Inferior parietal cortex (tissue), 1 donor: ENCODE results near the gene PPARGC1A.

Source experiments
- DNase-seq: peaks from one replicate; pipeline ENCODE4 v3.0.0-alpha.2; 2016; ENCODE audit errors: extremely low spot score

PPARGC1A gene

GRCh38 chr4:23838131-23838530 is 51.7 kb downstream of the PPARGC1A start:
- no peak for DNase-seq

DNA sequence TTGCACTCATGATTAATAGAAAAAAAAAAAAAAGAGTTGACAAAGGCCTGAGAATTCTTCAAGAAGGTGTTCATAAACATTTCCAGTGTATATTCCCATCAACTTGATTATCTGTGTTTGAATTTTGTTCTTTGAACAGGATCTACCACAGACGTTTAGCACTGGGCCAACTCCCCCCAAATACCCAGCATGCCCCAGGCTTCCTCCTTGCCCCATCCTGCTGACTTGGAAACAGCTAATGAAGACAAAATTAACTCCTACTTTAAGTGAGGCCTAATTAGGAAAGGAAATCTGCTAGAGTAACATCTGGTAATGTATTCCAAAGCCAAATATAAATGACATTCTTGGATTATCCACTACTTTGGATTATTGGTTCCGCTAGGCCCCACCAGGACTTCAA is 52.5 kb downstream of the PPARGC1A start:
- DNase-seq = no peak

GRCh38 chr4:23835774-23836478 is 53.9 kb downstream of the PPARGC1A start:
- DNase-seq = no peak

GRCh38 chr4:23828779-23829178 is 61.1 kb downstream of the PPARGC1A start:
- DNase-seq = no peak

- DNase-seq = no peak
These were observed 61.7 kb downstream of the PPARGC1A start for GRCh38 chr4:23828020-23828715.

- DNase-seq = no peak
These were observed 67.7 kb downstream of the PPARGC1A start for GRCh38 chr4:23822181-23822580.

- DNase-seq = no peak
These were observed 70.8 kb downstream of the PPARGC1A start for GRCh38 chr4:23819041-23819511.

DNA sequence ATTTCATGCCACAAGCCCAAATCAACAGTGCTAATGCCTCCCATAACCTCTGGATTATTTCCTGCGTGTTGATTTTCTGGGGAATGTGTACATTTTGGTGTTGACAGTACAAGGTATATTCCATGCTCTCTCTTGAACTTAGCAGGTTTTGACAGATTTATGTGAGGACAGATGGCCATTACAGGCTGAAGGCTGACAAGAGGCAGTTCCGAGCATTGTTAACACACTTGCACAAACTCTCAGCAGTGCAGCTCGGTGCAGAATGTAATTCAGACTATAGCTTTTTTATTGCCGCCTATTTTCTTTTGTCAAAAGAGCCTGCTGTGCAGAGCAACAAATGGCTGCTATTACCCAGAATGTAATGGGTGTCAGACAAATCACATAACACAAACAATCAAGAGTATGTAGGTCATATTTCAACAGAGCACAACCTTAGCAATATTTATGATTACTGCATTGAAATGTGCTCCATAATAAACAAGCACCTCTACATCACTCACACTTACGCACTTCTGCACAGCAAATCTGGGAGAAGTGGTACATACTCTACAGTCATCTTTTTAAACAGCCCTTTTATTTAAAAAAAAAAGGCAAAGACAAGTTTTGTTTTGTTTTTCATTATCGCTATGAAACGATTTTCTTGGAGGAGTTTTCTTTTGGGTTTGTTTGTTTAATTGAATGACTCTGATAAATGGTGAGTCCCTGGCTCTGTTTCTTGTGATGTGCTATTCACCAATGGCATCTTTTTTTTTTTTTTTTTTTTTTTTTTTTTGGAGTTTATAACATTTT is 71.6 kb downstream of the PPARGC1A start:
- DNase-seq = no peak

DNA sequence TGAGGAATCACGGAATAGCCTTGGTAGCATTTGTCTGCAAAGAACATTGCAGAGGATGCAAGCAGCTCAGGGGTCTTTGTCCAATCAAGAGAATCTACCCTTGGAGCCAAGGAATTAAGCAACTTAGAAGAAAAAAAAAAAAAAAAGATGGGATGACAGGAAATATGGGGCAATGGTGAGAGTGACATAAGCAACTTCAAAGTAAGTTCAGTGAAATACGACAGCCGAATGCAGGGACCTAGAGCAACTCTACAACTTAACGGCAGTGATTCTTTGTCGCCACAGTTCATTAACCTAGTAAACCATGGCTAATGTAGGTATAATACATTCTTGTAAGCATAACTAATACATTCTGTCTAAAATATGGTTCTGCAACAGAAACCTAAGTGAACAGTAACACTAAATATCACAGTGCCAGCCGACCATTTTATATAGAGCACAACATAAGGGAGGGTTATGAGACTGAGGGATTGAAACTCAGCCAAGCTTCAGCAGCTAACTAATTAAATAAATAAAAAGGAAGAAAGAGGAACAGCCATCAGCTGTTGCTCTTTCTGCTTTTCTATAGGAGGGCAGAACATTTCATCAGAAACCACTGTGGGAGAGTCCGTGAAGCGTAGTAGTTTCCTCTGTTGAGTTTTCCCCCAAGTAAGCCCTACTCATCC is 74.7 kb downstream of the PPARGC1A start:
- DNase-seq = no peak

DNA sequence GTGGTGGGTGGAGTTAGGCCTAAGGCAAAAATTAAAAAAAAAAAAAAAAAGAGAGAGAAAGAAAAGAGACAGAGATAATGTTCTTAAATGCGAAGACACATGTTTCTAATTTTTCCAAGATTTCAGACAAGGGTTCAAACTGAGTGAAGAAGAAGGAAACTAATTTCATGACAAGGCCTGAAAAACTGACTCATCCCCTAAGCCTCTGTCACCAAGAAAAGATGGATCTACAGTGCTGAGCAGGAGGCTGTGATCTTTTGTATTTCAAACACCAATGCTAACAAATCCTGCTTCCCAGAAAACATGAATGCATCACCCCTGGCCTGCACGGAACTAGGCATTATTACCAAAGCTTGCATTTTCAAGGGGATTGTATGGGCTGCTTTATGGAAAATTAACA is 75.3 kb downstream of the PPARGC1A start:
- DNase-seq = no peak

GRCh38 chr4:23811161-23811560 is 78.7 kb downstream of the PPARGC1A start:
- DNase-seq = no peak

DNA sequence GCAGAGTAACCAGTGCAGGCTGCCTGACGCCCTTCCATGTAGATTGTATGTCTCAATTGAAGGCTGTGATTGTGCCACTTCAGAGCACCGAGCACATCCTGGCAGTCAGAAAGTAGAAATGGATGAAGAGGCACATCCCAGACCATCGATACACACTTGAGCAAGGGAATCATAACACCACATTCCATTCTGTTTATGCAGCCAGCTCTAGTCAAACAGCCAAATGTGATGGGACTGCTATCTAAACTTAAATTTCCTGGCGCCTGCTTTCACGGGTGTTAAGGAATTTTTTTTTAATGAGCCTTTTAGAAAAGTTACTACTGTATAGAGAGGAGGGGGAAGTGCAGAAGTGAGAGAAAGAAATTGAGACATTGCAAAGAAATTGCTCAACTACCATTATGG is 84.4 kb downstream of the PPARGC1A start:
- no peak for DNase-seq

- no peak for DNase-seq
These were observed 100.1 kb downstream of the PPARGC1A start for GRCh38 chr4:23789762-23790161.

- DNase-seq = no peak
These were observed 101.4 kb downstream of the PPARGC1A start for GRCh38 chr4:23788460-23788859.

GRCh38 chr4:23788027-23788426 is 101.8 kb downstream of the PPARGC1A start:
- DNase-seq = no peak

DNA sequence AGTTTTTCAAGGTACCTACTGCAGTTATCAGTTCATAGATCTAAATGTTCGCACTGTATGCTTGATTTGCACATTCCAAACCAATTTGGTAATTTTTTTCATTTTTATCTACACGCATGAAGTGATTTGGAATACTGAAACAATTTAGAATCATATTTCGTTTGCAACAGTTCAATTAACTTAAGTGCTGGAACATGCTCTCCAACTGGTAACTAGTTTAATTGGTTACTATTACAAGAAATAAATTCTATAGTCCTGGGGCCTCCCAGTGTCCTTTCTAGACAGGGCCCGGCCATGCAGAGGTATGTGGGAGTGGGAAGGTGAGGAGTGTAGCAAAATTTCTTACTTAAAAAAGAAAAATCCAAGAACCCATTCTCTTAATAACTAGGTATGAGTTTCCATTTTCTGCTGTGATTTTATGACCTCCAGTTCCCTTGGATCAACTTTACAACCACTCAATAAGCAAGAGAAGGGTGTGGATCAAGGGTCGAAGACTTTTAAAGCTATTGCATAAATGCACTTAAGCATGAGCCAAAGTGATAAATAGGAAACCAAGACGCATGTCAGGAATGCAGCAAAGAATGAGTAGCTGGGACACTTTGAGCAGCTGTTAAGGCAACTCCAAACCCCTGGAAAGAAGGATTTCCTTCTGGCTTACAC is 106.9 kb downstream of the PPARGC1A start:
- no peak for DNase-seq

GRCh38 chr4:23779839-23780238 is 110.0 kb downstream of the PPARGC1A start:
- DNase-seq = no peak

- DNase-seq = no peak
These were observed 110.4 kb downstream of the PPARGC1A start for GRCh38 chr4:23779422-23779821.

DNA sequence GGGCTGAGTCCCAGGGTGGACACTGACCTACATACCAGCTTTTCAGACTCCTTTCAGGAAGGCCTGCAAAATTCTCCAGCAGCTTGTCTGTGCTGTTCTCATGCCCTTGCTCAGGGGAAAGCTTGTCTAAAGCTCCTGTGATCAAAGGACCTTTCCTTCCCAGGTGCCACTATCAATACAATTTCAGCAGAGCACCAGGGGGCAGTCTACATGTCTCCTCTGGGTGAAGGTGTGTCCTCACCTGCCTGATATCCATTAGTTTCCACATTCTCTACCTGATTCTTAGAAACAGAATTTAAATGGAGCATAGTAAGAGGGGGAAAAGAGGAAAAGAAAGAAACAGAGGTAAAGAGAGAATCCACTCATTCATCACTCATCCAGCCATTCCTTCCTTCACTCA is 114.2 kb downstream of the PPARGC1A start:
- DNase-seq = no peak

GRCh38 chr4:23774909-23775308 is 114.9 kb downstream of the PPARGC1A start:
- DNase-seq = no peak

DNA sequence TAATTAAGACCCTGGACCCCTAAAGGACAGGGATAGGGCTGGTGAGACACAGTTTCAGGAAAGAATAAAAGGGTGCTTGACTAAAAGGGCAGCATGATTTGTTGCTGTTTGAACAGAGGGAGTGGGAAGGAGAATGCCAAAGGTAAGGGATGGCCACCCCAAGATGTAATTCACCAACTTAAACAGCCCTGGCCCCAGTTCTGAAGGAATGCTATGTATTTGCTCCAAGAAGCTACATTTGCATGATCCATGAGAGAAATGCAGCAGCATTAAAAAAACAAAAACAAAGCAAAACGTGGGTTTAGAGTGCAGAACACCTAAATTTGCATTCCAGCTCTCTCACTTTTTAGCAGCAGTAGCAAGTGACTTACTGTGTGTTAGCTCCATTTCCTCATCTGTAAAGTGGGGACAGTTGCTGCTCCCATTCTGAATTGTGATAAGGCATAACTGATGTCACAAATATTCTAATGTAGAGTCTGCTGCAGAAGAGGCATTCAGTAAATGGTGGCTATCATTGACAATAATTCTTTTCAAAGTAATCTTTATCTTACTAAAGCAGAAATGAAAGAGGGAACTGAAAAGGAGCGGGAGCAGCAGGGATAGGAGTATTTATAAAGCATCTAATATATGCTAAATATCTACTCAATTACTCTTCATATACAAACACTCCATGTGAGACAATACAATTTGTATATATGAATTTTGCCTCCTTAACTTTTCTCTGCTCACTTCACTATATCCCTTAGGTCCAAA is 115.8 kb downstream of the PPARGC1A start:
- DNase-seq = no peak
